Bronchial epithelial cell (primary cell): ENCODE data around the gene ZNF837. TPM values are rescaled to one million over a fixed set of nuclear protein-coding genes. Genes with fewer than 3 reads are reported as not detected.

Experiments
- DNase-seq: peaks from one replicate; pipeline ENCODE4 v3.0.0-alpha.2; 2010; ENCODE audit warnings: low read depth
- FAIRE-seq: peaks from 2 replicates; lab custom pipeline; 2011; peaks lifted over from hg19 to GRCh38; lab: Jason Lieb, UNC
- H3K27me3 ChIP-seq: 2 replicates; pipeline ENCODE4 v1.5.1; 2011; ENCODE audit warnings: low read length; ENCODE audit not compliant: control insufficient read depth, insufficient read depth
- H3K36me3 ChIP-seq: 2 replicates; pipeline ENCODE4 v1.5.1; 2011; ENCODE audit warnings: low read length; ENCODE audit not compliant: control insufficient read depth, insufficient read depth
- H3K4me3 ChIP-seq: 2 replicates; pipeline ENCODE4 v1.5.1; 2011; ENCODE audit warnings: mild to moderate bottlenecking, low read depth, low read length, control low read depth
- total RNA-seq: library from RNA; depleted of rRNA; stranded (reverse); fragments of >200 nt; gene quantifications from 2 replicates; pipeline ENCODE4 v1.2.1, GENCODE V29; 2014
- TF ChIP-seq, protein P1 (sequence below): IDR thresholded peaks from 2 replicates; pipeline ENCODE4 v1.5.1; 2011; ENCODE audit warnings: mild to moderate bottlenecking, moderate library complexity, low read length, control low read depth, inconsistent platforms; ENCODE audit not compliant: insufficient read depth, severe bottlenecking

The ZNF837 gene
- total RNA-seq, 1 donor from 2014 or later, result 2.4 TPM

DNA sequence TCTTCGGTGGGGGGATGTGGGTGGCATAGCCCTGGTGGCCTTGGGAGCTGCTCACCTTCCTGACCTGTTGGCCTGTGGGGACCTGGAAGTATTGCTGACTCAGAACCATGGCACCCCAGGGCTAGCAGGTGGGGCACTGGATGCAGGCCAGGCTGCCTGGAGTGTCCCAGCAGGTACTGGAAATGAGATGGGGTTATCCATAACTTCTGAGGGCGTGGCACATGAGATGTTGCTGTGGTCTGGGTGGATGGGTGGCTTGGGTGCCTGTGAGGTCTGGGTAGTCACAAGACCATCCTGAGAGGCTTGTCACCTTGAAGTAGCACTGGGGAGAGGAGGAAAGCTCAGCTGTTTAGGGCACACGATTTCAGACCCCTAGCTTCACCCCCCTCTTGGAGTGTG lies 14.0 kb upstream of the ZNF837 start:
- Histone ChIP-seq H3K4me3 (no peak overlapping the region), H3K36me3 (peaks cover 18% of the 10 kb centered on the region), H3K27me3 (no peaks in the 10 kb centered on the region)
- no peak for FAIRE-seq
- peak; percentile 36 for DNase-seq
- TF ChIP-seq, protein P1, sequence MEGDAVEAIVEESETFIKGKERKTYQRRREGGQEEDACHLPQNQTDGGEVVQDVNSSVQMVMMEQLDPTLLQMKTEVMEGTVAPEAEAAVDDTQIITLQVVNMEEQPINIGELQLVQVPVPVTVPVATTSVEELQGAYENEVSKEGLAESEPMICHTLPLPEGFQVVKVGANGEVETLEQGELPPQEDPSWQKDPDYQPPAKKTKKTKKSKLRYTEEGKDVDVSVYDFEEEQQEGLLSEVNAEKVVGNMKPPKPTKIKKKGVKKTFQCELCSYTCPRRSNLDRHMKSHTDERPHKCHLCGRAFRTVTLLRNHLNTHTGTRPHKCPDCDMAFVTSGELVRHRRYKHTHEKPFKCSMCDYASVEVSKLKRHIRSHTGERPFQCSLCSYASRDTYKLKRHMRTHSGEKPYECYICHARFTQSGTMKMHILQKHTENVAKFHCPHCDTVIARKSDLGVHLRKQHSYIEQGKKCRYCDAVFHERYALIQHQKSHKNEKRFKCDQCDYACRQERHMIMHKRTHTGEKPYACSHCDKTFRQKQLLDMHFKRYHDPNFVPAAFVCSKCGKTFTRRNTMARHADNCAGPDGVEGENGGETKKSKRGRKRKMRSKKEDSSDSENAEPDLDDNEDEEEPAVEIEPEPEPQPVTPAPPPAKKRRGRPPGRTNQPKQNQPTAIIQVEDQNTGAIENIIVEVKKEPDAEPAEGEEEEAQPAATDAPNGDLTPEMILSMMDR, result no peak

DNA sequence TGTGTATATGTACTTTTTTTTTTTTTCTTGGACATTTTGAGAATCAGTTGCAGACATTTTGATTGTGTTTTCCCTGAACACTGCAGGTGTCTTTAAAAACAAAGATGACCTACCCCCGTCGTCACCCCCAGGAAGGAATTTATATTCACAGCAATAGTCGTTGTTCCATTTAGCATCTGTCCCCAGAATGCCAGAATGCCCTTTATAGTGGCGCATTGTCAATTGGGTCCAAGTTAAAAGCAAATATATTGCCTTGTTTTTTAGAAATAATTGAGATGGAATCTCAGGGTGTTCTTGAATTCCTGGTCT lies 12.8 kb upstream of the ZNF837 start:
- FAIRE-seq, result no peak
- Histone ChIP-seq H3K27me3 (no peaks in the 10 kb centered on the region), H3K4me3 (no peak overlapping the region), H3K36me3 (peaks cover 20% of the 10 kb centered on the region)
- no peak for DNase-seq
- TF ChIP-seq, protein P1, result no peak

DNA sequence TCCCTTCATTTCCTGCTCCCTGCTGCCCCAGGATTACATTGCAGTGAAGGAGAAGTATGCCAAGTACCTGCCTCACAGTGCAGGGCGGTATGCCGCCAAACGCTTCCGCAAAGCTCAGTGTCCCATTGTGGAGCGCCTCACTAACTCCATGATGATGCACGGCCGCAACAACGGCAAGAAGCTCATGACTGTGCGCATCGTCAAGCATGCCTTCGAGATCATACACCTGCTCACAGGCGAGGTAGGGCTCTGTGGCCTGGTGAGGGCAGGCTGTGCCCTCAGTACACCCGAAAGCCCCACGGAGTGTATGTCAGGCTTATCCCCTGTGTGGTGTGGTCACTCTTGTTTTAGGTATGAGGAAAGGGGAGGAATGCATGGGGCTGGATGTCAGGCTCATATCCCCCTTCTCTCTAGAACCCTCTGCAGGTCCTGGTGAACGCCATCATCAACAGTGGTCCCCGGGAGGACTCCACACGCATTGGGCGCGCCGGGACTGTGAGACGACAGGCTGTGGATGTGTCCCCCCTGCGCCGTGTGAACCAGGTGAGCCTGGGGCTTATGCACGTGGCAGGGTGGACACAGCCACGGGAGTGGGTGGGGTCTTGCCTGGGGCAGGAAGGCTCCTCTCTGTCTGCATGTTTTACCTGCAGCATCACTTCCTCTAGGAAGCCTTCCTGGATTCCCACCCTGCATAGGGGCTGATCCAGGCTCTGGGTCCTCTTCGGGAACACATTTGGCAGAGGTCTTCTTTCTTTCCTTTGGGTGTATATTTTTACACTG lies 12.3 kb upstream of the ZNF837 start:
- H3K36me3 ChIP-seq, result peaks cover 20% of the 10 kb centered on the region
- no peak for DNase-seq
- H3K4me3 ChIP-seq, result no peak overlapping the region
- FAIRE-seq, result no peak
- H3K27me3 ChIP-seq, result no peaks in the 10 kb centered on the region
- TF ChIP-seq, protein P1, result no peak

DNA sequence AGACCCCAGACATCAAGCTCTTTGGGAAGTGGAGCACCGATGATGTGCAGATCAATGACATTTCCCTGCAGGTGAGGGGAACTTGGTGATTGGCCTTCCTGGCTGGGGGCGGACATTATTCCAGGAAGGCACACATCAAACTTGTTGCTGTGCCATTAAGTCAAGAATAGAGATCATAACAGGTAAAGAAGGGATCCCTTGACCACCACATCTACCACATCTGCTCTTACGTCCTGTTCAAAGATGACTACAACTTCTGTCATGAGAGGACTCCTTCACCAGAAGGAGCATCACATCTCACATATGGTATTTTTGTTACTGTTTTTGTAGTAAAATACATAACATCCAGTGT lies 7.3 kb upstream of the ZNF837 start:
- TF ChIP-seq, protein P1, result no peak
- Histone ChIP-seq H3K36me3 (peaks cover 19% of the 10 kb centered on the region), H3K4me3 (peak overlapping the region; percentile 59), H3K27me3 (no peaks in the 10 kb centered on the region)
- no peak for DNase-seq
- FAIRE-seq, result no peak

DNA sequence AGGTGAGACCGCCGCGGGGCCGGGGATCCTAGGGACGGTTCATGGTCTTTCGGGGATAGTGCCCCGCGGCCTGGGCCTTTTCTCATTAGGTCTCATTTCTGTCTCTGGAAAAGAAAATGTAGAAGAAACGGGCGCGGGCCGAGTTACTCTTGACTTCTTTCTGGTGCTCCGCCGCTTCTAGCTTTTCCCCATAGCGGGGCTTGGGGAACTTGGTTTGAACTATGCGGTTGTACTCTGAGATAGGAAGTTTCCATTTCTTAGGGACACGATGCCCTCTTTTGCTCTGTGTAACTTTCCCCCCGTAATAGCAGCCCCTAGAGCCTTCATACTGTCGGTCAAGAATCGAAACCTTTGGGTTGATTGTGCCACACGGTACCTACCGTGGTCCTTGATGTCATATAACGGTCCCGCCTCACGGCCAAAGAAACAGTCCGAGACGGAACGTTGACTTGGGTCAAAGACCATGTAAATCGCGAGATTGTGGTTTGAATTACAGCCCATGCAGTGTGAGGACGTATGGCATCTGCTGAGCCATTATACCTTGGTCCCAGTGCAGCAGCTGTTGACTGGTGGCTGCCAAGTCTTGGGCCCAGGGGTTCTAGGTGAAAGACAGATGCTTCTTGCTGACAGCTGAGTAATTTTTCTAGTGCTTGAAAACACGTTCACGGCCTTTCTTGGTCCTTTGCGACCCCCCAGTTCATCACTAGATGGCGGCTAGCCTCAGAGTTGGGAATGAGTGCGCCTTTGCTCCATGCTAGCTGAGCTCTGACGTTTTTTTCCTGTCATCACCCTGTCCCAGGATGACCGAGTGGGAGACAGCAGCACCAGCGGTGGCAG lies 6.7 kb upstream of the ZNF837 start:
- no peak for DNase-seq
- Histone ChIP-seq H3K4me3 (peak overlapping the region; percentile 59), H3K27me3 (no peaks in the 10 kb centered on the region), H3K36me3 (peaks cover 14% of the 10 kb centered on the region)
- FAIRE-seq, result no peak
- TF ChIP-seq, protein P1, result no peak
